NK-92 (cell line): ENCODE data around the gene S100A10.

ENCODE experiments used
- DNase-seq: peaks from one replicate; lab custom pipeline; 2025; ENCODE audit not compliant: unreplicated experiment; lab: John Stamatoyannopoulos, UW

Gene S100A10

GRCh38 chr1:151993734-151994496 lies at the start of gene S100A10:
TSS of gene S100A10 (minus strand) at chr1:151993859. CDS start at chr1:151986230, 7,629 bp downstream.
- no peak for DNase-seq

- DNase-seq, result no peak
Observed at GRCh38 chr1:152042030-152042429, 48.4 kb upstream of the S100A10 start.

GRCh38 chr1:152039886-152040285 lies 46.2 kb upstream of the S100A10 start:
- no peak for DNase-seq

- DNase-seq, result no peak
Observed at GRCh38 chr1:152039461-152039860, 45.8 kb upstream of the S100A10 start.

GRCh38 chr1:152038871-152039270 lies 45.2 kb upstream of the S100A10 start:
- no peak for DNase-seq

- DNase-seq, result no peak
Observed at GRCh38 chr1:152036267-152037216, 42.9 kb upstream of the S100A10 start, which contains the start of gene S100A11. TSS of gene S100A11 (minus strand) at chr1:152037004. CDS start at chr1:152036915, 89 bp downstream.

GRCh38 chr1:152035539-152036266 lies 42.0 kb upstream of the S100A10 start:
- DNase-seq, result no peak

GRCh38 chr1:152034654-152035538 lies 41.2 kb upstream of the S100A10 start:
- no peak for DNase-seq

GRCh38 chr1:152034324-152034653 lies 40.6 kb upstream of the S100A10 start:
- DNase-seq, result no peak

- DNase-seq, result no peak
Observed at GRCh38 chr1:152029929-152030211, 36.2 kb upstream of the S100A10 start.

- DNase-seq, result no peak
Observed at GRCh38 chr1:152029144-152029928, 35.7 kb upstream of the S100A10 start.

- no peak for DNase-seq
Observed at GRCh38 chr1:152026895-152027294, 33.2 kb upstream of the S100A10 start.

GRCh38 chr1:152024223-152024622 lies 30.6 kb upstream of the S100A10 start:
- DNase-seq, result no peak

GRCh38 chr1:152023221-152023620 lies 29.6 kb upstream of the S100A10 start:
- DNase-seq, result no peak

- DNase-seq, result no peak
Observed at GRCh38 chr1:152022474-152022873, 28.8 kb upstream of the S100A10 start.

GRCh38 chr1:152021569-152021968 lies 27.9 kb upstream of the S100A10 start:
- no peak for DNase-seq

GRCh38 chr1:152020849-152021248 lies 27.2 kb upstream of the S100A10 start:
- no peak for DNase-seq

- DNase-seq, result no peak
Observed at GRCh38 chr1:152018537-152018936, 24.9 kb upstream of the S100A10 start.

- DNase-seq, result no peak
Observed at GRCh38 chr1:152015766-152016165, 22.1 kb upstream of the S100A10 start.

GRCh38 chr1:152014943-152015342 lies 21.3 kb upstream of the S100A10 start:
- no peak for DNase-seq
